OCI-LY1 (cell line): Measurements from ENCODE around the gene POLR2H.

ENCODE experiments used
- EZH2 ChIP-seq: fragments of 200-600 bp; sonication (generic), shearing (Covaris generic); IDR thresholded peaks from 2 replicates; pipeline ENCODE4 v1.8.0; 2017; ENCODE audit warnings: borderline replicate concordance, mixed run types, mild to moderate bottlenecking, antibody characterized with exemption, low read length, moderate library complexity, mixed read lengths
- TF ChIP-seq, protein P1 (sequence below): fragments of 200-600 bp; sonication (generic), shearing (Covaris generic); IDR thresholded peaks from 2 replicates; pipeline ENCODE4 v1.5.1; 2017; ENCODE audit warnings: mild to moderate bottlenecking, antibody characterized with exemption, low read length, moderate library complexity, mixed read lengths

DNA sequence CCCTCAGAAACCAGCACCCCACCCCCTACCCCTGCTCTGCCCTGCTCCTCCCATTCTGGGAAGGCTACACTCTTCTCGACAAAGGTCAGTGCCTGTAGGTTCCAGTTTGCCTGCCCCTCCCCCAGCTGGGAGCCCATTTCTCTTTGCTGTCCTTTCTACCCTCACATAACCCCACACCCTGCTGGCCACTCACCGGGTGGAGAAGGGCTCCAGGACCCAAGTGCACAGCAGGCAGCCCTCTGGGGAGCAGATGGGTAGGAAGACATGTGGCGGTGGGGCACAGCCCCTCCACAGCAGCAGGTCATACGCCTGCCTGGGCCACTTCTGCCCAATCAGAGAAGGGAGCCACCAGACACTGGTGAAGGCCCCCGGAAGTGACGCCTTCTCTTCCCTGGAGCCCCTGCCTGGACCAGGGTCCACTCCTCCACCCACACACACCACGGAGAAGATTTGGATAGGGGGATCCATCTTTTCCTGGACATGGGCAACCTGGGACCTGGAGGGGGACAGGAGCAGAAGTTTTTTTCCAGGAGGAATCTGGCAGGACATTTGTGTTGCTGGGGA lies 16.5 kb downstream of the POLR2H start, which contains the start of gene THPO:
- no peak for TF ChIP-seq EZH2
- TF ChIP-seq, protein P1, sequence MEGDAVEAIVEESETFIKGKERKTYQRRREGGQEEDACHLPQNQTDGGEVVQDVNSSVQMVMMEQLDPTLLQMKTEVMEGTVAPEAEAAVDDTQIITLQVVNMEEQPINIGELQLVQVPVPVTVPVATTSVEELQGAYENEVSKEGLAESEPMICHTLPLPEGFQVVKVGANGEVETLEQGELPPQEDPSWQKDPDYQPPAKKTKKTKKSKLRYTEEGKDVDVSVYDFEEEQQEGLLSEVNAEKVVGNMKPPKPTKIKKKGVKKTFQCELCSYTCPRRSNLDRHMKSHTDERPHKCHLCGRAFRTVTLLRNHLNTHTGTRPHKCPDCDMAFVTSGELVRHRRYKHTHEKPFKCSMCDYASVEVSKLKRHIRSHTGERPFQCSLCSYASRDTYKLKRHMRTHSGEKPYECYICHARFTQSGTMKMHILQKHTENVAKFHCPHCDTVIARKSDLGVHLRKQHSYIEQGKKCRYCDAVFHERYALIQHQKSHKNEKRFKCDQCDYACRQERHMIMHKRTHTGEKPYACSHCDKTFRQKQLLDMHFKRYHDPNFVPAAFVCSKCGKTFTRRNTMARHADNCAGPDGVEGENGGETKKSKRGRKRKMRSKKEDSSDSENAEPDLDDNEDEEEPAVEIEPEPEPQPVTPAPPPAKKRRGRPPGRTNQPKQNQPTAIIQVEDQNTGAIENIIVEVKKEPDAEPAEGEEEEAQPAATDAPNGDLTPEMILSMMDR: no peak
